Raji (cell line): ENCODE data around the gene USP35.

Source experiments
- POLR2A ChIP-seq: IDR thresholded peaks from 2 replicates; pipeline ENCODE4 v1.6.1; 2011; ENCODE audit warnings: low read depth, low read length, control low read depth; ENCODE audit not compliant: insufficient read depth

USP35 gene

DNA sequence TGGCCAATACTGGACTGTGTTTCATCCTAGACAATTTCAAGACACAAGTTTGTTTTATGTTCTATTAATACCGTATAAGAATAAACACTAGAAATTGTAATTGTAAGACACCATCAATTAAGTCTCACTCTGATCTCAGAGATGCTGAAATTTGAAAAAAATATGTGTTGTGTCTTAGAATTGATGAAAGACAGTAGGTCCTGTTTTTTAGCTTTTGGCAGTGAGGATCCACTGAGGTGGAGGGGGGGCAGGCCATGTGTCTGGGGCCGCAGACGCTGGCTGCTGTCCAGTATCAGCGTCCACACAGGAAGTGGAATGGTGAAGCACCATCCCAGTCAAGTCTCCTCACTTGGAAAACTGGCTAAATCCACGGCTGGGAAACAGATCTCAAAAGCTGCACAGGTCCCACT is 26.8 kb upstream of the USP35 start:
- no peak for TF ChIP-seq POLR2A

DNA sequence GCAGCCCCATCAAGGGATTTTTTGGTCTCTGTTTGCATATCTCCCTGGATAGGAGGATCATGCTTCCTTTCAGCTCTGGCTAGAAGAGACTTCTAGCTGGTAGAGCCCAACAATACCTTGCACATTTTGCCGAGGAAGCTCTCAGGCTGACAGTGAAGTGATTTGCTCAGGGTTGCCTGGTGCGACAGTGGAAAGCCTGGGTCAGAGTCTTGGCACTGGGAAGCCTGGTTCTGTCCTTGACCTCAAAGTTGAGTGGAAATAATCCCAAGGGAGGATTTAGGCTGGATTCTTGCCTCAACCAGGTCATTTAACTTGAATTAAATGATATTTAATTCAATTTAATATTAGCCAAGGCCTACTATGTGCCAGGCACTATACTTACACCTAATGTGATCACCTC is 24.9 kb upstream of the USP35 start:
- TF ChIP-seq POLR2A, result no peak

DNA sequence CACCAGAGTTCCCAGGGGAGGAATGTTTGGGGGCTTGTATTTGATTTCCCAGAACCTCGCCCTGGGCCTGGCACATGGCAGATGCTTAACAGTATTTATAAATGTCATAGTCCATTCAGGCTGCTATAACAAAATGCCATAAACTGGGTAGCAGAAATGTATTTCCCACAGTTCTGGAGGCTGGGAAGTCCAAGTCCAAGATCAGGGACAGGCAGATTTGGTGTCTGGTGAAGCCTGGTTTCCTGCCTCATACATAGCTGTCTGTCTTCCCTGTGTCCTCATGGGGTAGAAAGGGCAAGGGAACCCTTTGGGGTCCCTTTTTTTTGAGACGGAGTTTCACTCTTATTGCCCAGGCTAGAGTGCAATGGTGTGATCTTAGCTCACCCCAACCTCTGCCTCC is 24.2 kb upstream of the USP35 start:
- no peak for TF ChIP-seq POLR2A

DNA sequence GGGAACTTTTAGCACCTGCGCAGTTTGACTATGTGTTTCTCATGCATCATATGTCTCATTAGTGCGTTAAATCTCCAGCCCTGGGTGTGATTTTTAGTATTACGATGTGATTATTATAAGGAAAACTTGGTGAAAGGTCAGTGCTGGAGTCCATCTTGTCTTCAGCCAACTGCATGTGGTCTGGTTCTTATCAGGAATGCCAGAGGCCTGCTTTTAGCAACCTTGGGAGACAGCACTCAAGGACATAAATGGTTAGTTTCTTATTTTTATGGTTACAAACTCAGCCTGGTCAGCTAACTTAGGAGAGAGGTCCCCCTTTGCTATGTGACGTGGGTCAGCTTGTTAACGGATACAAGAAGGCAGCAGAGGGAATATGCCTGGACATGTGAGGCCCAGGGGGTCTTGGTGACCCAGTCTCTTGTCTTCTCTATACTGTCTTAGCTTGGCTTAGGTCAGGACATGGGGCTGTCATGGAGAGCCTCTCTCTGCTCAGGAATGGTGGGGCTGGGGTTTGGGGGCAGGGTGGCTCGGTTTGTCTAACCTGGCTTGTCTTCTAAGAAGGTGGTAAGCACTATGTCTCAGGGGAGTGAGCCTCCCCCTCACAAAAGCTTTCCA is 21.8 kb upstream of the USP35 start:
- no peak for TF ChIP-seq POLR2A

DNA sequence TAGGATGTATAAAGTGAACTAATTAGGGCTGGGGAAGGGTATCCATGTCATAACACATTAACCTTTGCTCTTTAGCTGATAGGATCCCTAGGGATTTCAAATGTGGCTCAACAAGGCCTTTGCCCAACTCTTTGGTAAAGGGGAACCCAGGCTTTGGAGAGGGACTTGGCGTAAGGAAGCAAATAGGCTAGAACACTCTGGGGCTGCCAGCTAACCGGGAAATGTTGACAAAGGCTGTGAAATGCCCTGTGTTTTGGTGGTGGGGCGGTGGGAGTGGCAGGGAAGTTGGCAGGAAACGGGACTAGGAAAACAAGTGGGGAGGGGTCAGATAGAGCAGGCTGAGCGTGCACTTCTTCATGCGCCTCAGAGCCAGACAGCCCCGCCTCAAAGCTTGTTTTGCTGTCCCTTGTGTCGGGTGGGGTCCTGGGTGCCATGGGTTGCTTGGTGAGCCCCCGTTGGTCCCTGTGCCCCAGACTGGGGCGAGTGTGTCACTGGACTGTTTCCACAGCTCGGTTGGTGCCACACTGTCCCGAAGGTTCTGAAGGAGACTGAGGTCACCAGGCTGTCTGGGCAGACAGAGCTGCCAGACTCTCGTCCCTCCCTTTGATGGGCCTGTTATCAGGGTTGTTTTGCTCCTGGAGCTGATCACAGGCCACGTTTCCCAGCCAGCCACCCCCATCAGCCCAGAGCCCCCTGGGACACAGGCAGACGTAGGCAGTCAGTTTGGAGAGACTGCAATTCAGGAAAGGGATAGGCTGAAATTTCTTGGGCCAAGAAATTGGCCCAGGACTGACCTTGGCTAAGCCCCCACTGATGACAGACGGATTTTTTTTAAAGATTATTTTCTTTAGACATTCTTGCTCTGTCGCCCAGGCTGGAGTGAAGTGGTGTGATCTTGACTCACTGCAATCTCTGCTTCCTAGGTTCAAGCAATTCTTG is 19.9 kb upstream of the USP35 start:
- no peak for TF ChIP-seq POLR2A

DNA sequence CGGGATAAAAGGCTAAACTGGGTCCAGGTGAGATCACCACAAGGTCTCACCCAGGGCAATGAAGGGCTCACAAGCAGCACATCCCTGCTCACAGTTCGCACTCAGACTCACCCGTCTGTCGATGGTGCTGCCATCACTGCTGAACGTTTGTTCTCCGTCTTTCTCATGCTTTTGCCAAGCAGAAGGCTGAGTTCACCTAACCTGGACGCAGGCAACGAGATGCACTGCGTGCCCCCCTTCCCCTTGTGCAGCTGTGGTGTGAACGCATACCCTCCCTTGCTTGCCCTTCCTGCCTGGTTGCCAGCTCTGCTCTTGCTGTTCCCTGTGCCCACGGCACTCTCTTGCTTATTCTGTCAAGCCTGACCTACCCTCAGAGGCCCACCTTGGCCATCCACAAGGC is 18.3 kb upstream of the USP35 start:
- TF ChIP-seq POLR2A, result no peak

DNA sequence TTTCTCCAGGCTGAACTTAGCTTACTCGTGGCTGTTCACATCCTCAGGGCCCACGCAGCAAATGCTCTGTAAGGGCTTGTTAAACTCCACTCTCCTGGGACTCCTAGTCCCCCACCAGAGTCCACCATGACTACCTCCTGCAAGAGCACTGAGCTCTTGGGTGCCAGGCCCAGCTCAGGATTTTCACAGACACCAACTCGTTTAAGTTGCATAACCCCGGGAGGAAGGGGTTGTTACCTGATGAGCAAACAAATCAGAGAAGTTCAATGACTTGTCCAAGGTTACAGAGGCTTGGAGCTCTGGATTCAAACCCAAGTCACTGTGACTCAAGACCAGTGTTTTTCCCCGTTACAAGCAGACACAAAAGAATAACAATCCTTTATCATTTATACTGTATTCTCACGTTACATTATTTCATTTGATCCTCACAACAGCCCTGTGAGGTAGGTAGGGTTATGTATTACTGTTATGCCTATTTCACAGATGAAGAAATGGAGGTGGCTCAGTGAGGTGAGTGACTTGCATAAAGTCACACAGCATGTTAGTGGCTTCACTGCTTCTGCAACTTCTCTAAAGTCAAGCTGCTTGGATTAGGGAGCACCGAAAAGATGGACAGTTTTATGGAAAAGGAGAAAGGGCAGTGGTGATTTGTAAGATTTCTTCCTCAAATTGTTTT is 17.7 kb upstream of the USP35 start:
- TF ChIP-seq POLR2A, result no peak

DNA sequence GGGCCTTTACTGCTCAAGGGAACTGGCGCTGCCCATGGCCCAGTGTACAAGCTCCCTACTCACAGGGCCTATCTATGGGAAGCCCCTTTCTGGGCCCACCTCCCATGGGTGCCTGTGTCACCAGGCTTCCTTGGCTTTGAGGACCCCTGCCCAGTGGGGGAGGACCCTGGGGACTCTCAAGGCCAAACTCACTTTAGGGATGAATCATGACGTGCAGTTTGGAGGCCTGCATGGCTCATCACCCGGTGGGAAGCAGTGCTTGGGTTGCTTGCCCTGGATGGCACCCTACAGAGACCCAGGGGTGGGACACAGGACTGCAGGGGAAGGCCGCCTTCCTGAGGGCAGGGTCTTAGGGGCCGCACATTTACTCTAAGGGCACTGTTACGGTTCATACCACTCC is 16.8 kb upstream of the USP35 start:
- TF ChIP-seq POLR2A, result no peak

DNA sequence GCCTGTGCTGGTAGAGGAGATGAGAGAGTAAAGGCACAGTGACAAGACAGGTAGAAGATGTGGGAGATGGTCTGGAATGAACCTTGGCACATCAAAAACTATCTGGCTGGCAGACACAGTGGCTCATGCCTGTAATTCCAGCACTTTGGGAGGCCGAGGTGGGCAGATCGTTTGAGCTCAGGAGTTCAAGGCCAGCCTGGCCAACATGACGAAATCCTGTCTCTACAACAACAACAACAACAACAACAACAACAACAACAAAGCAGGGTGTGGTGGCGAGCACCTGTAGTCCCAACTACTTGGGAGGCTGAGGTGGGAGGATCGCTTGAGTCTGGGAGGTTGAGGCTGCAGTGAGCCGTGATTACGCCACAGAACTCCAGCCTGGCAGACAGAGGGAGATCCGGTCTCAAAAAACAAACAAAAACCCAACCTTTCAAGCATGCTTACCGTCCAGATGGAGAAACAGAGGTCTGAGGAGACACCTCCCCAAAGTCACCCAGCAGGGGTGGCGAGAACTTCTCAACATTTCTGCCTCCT is 12.0 kb upstream of the USP35 start:
- TF ChIP-seq POLR2A, result no peak

DNA sequence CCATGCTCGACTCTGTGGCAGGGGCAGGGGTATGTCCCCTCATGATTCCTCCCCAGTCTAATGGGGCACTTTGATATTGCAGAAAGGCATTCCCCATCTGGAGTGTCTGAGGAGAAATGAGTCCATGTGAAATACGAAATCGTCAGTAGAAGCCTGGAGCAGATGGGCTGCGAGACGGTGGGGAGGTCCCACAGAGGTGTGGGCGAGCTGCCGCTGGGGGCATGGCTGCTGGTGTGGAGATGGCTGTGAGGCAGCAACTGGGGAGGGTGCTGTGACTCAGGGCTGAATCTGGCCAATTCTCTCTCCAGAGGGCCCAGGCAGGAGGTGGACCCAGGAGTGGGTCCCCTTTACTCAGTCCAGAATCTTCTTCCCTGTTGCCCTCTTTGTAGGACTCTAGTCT is 11.5 kb upstream of the USP35 start:
- TF ChIP-seq POLR2A, result no peak

DNA sequence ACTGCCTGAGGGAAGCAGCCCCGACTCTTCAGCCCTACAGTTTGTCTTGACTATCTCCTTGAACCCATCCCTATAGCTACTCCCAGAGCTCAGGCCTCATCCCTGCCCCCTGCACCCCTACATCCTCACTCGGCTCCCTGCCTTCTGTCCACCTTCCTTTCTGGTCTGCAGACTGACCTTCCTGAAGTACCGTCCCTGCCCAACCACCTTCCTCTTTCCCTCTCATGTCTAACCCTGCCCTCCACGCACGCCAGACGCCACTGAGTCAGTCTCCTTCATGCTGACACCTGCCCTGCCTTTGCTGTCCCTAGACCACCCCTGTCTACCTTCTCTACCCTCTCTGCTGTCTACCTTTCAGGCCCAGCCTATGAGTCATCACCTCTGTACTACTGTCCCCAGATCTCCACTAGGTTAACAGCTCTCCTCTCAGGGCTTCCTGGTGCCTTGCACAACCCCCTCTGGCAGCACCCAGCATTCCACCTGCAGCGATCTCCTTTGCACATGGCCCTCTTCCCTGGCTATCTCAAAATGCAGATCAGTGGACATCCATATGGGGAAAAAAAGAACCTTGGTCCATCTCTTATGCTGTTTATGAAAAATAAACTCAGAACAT is 9.2 kb upstream of the USP35 start:
- no peak for TF ChIP-seq POLR2A

DNA sequence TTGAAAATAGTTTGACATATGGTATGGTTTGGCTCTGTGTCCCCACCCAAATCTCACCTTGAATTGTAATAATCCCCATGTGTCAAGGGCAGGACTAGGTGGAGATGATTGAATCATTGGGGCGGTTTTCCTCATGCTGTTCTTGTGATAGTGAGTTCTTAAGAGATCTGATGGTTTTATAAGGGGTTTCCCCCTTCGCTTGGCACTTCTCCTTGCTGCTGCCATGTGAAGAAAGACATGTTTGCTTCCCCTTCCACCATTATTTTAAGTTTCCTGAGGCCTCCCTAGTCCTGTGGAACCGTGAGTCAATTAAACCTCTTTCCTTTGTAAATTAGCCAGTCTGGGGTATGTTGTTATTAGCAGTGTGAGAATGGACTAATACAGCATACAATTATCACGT is 8.0 kb upstream of the USP35 start:
- TF ChIP-seq POLR2A, result no peak

DNA sequence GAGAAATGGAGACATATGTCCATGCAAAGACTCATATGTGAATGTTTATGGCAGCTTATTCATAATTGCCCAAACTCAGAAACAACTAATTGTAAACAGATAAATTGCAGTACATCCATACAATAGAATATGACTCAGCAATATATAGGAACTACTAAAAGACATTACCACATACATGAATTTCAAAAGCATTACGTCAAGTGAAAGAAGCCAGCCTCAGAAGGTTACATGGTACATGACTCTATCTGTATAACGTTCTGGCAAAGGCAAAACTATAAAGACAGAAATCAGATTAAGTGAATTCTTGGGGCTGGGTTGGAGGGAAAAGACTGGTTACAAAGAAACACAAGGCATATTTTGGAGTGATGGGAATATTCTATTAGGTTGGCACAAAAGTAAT is 7.5 kb upstream of the USP35 start:
- no peak for TF ChIP-seq POLR2A

DNA sequence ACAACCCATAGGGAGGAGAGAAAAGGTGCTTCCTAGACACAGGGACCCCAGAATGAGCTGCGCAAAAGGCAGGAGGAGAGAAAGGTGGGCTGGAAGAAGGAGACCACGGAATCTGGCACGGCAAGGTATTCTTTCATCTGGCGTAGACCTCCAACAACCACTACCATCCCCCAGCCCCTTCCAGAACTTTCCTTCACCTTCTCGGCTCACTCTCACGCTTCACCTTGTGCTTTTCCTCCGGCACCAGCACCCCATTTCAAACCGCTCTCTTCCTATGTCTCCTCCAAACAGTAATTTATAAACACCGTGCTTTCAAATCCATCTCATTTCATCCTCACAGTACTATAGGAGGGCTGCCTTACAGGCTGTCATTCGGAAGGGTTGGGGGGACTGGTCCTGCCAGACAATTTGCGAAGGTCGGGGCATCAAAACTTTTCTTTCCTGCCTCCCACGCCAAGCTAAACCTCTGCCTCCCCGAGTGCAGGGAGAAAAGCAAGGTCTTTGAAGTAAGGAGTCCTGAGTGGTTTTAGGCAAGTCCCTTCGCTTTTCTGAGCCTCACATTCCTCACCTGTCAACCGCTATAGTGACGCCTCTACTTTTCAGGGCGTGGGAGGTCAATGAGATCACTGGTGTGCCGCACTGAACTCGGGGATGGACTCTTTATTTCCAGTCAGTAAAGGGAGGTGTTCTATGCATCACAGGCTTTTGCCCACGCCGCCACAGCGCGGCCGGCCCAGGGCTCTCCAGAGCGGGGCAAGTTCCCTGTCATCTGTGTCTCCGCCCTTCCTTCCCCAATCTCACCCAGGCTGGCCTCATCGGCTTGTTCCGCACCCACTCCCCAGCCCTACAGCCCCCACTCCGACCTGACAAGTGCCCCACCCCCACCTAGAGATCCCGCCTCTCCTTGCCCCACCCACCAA is 1.1 kb upstream of the USP35 start:
- TF ChIP-seq POLR2A, result no peak
